Loucy (cell line): Measurements from ENCODE around the gene PHACTR1.

ENCODE experiments used
- H2AFZ ChIP-seq: fragments of 200-600 bp; sonication (generic); 2 replicates; pipeline ENCODE4 v1.6.0; 2016; ENCODE audit warnings: antibody characterized with exemption, mild to moderate bottlenecking, low read length, moderate library complexity
- H3F3A ChIP-seq: fragments of 200-600 bp; 2 replicates; pipeline ENCODE4 v1.6.0; 2016; ENCODE audit warnings: antibody characterized with exemption, low read depth, mild to moderate bottlenecking
- H3K27me3 ChIP-seq: fragments of 200-600 bp; sonication (generic); 2 replicates; pipeline ENCODE4 v1.6.1; 2014; ENCODE audit warnings: low read length, mild to moderate bottlenecking; ENCODE audit not compliant: insufficient read depth, poor library complexity, severe bottlenecking
- H3K36me3 ChIP-seq: fragments of 200-600 bp; sonication (generic); 2 replicates; pipeline ENCODE4 v1.6.1; 2016; ENCODE audit warnings: low read length; ENCODE audit not compliant: insufficient read depth
- H3K4me1 ChIP-seq: fragments of 200-600 bp; sonication (generic); 2 replicates; pipeline ENCODE4 v1.5.1; 2014; ENCODE audit warnings: low read length, mild to moderate bottlenecking; ENCODE audit not compliant: insufficient read depth, poor library complexity, severe bottlenecking
- H3K4me2 ChIP-seq: fragments of 200-600 bp; sonication (generic); 2 replicates; pipeline ENCODE4 v1.6.0; 2014; ENCODE audit warnings: antibody characterized with exemption, low read length, low read depth, mild to moderate bottlenecking; ENCODE audit not compliant: poor library complexity, severe bottlenecking
- H3K4me3 ChIP-seq: fragments of 200-600 bp; sonication (generic); 2 replicates; pipeline ENCODE4 v1.5.1; 2014; ENCODE audit warnings: low read length, mild to moderate bottlenecking, mixed read lengths; ENCODE audit not compliant: poor library complexity, severe bottlenecking
- H3K79me2 ChIP-seq: fragments of 200-600 bp; sonication (generic); 2 replicates; pipeline ENCODE4 v1.6.1; 2014; ENCODE audit warnings: low read length; ENCODE audit not compliant: insufficient read depth
- H3K9ac ChIP-seq: fragments of 200-600 bp; sonication (generic); 2 replicates; pipeline ENCODE4 v1.6.0; 2014; ENCODE audit warnings: mild to moderate bottlenecking, low read depth, low read length, moderate library complexity; ENCODE audit not compliant: poor library complexity, severe bottlenecking
- H3K9me2 ChIP-seq: fragments of 200-600 bp; sonication (generic); replicated peaks from 2 replicates; pipeline ENCODE4 v1.6.1; 2016; ENCODE audit warnings: low read depth, low read length, mixed read lengths
- H3K9me3 ChIP-seq: fragments of 200-600 bp; sonication (generic); 2 replicates; pipeline ENCODE4 v1.6.1; 2014; ENCODE audit warnings: mild to moderate bottlenecking, antibody characterized with exemption, low read length, low read depth; ENCODE audit not compliant: insufficient read depth
- H4K20me1 ChIP-seq: fragments of 200-600 bp; sonication (generic); 2 replicates; pipeline ENCODE4 v1.6.0; 2014; ENCODE audit warnings: antibody characterized with exemption, low read length, mild to moderate bottlenecking; ENCODE audit not compliant: insufficient read depth, poor library complexity, severe bottlenecking
- EZH2phosphoT487 ChIP-seq: fragments of 200-600 bp; IDR thresholded peaks from 2 replicates; pipeline ENCODE4 v1.6.1; 2018; ENCODE audit warnings: antibody characterized with exemption, mild to moderate bottlenecking, moderate library complexity, borderline replicate concordance
- TF ChIP-seq, protein P1 (sequence below): fragments of 200-600 bp; sonication (generic); conservative IDR thresholded peaks from 2 replicates; pipeline ENCODE4 v1.5.1; 2014; ENCODE audit warnings: mild to moderate bottlenecking, antibody characterized with exemption, low read length

PHACTR1 gene

GRCh38 chr6:13025893-13026499 is 309.4 kb downstream of the PHACTR1 start:
- H3K9ac ChIP-seq, result no peak overlapping the region
- no peaks in the 10 kb centered on the region for H3K9me2 ChIP-seq
- H3K4me1 ChIP-seq, result no peaks in the 10 kb centered on the region
- no peaks in the 10 kb centered on the region for H3K9me3 ChIP-seq
- H2AFZ ChIP-seq, result no peak overlapping the region
- H3F3A ChIP-seq, result no peaks in the 10 kb centered on the region
- H3K4me3 ChIP-seq, result no peak overlapping the region
- no peaks in the 10 kb centered on the region for H3K27me3 ChIP-seq
- H3K79me2 ChIP-seq, result no peaks in the 10 kb centered on the region
- H3K4me2 ChIP-seq, result no peak overlapping the region
- H3K36me3 ChIP-seq, result no peaks in the 10 kb centered on the region
- TF ChIP-seq, protein P1, sequence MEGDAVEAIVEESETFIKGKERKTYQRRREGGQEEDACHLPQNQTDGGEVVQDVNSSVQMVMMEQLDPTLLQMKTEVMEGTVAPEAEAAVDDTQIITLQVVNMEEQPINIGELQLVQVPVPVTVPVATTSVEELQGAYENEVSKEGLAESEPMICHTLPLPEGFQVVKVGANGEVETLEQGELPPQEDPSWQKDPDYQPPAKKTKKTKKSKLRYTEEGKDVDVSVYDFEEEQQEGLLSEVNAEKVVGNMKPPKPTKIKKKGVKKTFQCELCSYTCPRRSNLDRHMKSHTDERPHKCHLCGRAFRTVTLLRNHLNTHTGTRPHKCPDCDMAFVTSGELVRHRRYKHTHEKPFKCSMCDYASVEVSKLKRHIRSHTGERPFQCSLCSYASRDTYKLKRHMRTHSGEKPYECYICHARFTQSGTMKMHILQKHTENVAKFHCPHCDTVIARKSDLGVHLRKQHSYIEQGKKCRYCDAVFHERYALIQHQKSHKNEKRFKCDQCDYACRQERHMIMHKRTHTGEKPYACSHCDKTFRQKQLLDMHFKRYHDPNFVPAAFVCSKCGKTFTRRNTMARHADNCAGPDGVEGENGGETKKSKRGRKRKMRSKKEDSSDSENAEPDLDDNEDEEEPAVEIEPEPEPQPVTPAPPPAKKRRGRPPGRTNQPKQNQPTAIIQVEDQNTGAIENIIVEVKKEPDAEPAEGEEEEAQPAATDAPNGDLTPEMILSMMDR, result no peak
- no peak for TF ChIP-seq EZH2phosphoT487
- no peaks in the 10 kb centered on the region for H4K20me1 ChIP-seq

- no peaks in the 10 kb centered on the region for H3K36me3 ChIP-seq
Measured at GRCh38 chr6:13026557-13026956, 310.0 kb downstream of the PHACTR1 start.

GRCh38 chr6:13027207-13027606 is 310.6 kb downstream of the PHACTR1 start:
- Histone ChIP-seq H3K9me3 (no peaks in the 10 kb centered on the region), H3K36me3 (no peaks in the 10 kb centered on the region), H3K9me2 (no peaks in the 10 kb centered on the region), H3K4me2 (no peak overlapping the region), H3F3A (no peaks in the 10 kb centered on the region), H3K4me3 (no peak overlapping the region), H3K9ac (no peak overlapping the region), H3K4me1 (no peaks in the 10 kb centered on the region), H2AFZ (0 out of 2 replicates have a peak overlapping the region, but pooled peaks have one; percentile 23), H4K20me1 (no peaks in the 10 kb centered on the region), H3K27me3 (no peaks in the 10 kb centered on the region), H3K79me2 (no peaks in the 10 kb centered on the region)
- TF ChIP-seq, protein P1, result no peak
- no peak for TF ChIP-seq EZH2phosphoT487

More at GRCh38 chr6:13026557-13026956, 310.0 kb downstream of the PHACTR1 start:
- Histone ChIP-seq H3K4me1 (no peaks in the 10 kb centered on the region), H3K9me3 (no peaks in the 10 kb centered on the region), H3K9ac (no peak overlapping the region), H3K27me3 (no peaks in the 10 kb centered on the region), H3K4me3 (no peak overlapping the region), H4K20me1 (no peaks in the 10 kb centered on the region), H3K79me2 (no peaks in the 10 kb centered on the region), H3K9me2 (no peaks in the 10 kb centered on the region), H3F3A (no peaks in the 10 kb centered on the region), H2AFZ (no peak overlapping the region), H3K4me2 (no peak overlapping the region)
- no peak for TF ChIP-seq EZH2phosphoT487
- TF ChIP-seq, protein P1, result peak; percentile 28; the same call in 1 of the 2 replicates
